ENCODE results near the gene HECTD1.

DNA sequence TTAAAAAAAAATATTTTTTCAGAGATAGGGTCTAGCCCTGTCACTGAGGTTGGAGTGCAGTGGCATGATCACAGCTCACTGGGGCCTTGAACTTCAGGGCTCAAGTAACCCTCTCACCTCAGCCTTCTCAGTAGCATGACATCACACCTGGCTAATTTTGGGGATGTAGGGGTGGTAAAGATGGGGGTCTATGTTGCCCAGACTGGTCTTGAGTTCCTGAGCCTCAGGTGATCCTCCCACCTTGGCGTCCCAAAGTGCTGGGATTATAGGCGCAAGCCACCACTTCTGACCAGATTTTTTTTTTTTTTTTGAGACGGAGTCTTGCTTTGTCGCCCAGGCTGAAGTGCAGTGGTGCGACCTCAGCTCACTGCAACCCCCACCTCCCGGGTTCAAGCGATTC, 80.9 kb downstream of the HECTD1 start:
- TF ChIP-seq, protein P1, sequence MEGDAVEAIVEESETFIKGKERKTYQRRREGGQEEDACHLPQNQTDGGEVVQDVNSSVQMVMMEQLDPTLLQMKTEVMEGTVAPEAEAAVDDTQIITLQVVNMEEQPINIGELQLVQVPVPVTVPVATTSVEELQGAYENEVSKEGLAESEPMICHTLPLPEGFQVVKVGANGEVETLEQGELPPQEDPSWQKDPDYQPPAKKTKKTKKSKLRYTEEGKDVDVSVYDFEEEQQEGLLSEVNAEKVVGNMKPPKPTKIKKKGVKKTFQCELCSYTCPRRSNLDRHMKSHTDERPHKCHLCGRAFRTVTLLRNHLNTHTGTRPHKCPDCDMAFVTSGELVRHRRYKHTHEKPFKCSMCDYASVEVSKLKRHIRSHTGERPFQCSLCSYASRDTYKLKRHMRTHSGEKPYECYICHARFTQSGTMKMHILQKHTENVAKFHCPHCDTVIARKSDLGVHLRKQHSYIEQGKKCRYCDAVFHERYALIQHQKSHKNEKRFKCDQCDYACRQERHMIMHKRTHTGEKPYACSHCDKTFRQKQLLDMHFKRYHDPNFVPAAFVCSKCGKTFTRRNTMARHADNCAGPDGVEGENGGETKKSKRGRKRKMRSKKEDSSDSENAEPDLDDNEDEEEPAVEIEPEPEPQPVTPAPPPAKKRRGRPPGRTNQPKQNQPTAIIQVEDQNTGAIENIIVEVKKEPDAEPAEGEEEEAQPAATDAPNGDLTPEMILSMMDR (IDR thresholded peaks at IDR 0.05) = no peak
- no peak for TF ChIP-seq POLR2A (IDR thresholded peaks at IDR 0.05)

All from lower leg skin (tissue), 3 donors.